ENCODE measurements around the gene PACS2.
"Not testable (repeated sequence)": the region's sequence is repeated elsewhere in the genome, so short reads cannot be mapped to it uniquely, and the experiment has no call there.

The PACS2 gene

DNA sequence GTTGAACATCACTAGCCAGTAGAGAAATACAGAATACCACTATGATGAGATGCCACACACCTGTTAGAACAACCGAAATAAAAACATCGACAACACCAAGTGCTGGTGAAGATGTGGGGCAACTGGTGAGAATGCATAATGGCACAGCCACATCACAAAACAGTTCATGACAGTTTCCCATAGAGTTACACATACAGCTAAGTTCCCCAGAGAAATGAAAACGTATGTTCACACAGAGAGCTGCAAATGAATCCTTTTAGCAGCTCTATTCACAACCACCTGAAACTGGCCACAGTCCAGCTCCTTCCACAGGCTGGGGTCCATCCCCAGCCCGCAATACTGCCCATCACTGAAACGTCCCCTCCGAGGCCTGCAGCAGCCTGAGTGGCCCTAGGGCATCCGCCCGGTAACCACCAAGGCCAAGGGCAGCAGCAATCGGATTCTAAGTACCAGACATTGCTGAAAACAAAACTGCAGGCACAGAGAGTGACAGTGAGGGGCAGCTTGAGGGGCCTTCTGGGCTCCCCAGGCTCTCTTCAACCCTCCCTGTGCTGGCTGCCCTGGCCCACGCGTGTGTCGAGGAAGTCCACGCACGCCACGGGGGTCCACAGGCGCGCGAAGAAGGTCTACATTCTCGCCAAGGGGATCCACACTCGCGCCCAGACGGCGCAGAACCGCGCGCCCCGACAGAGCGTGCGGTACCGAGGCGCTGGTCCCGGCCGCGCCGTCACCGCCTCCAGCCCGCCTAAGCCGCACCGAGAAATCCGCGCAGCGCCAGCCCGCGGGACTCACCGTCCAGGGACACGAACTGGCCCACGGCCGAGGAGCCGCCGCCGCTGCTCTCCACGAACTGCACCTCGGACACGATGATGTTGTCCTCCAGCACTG, 14.7 kb upstream of the PACS2 start:
- ChIA-PET POLR2A (interaction anchor here (0.5 to 1.5 kb wide), 2 partner anchors 14 to 86 kb away, joined by 3 to 19 read pairs; partner anchors contain the start of gene PACS2), CTCF (interaction anchor here (0.7 to 1.8 kb wide), 5 partner anchors 17 to 213 kb away, joined by 3 to 4 read pairs (median 3); no protein-coding TSS in a partner anchor)
- no peak for DNase-seq (ENCODE audit: low read depth, low spot score)
- peak overlapping the region; percentile 89 for H3K4me3 ChIP-seq (ENCODE audit: low read depth, low read length)
- TF ChIP-seq, protein P1, sequence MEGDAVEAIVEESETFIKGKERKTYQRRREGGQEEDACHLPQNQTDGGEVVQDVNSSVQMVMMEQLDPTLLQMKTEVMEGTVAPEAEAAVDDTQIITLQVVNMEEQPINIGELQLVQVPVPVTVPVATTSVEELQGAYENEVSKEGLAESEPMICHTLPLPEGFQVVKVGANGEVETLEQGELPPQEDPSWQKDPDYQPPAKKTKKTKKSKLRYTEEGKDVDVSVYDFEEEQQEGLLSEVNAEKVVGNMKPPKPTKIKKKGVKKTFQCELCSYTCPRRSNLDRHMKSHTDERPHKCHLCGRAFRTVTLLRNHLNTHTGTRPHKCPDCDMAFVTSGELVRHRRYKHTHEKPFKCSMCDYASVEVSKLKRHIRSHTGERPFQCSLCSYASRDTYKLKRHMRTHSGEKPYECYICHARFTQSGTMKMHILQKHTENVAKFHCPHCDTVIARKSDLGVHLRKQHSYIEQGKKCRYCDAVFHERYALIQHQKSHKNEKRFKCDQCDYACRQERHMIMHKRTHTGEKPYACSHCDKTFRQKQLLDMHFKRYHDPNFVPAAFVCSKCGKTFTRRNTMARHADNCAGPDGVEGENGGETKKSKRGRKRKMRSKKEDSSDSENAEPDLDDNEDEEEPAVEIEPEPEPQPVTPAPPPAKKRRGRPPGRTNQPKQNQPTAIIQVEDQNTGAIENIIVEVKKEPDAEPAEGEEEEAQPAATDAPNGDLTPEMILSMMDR (IDR thresholded peaks at IDR 0.05; ENCODE audit: insufficient read depth, low read length, missing control alignments): no peak

DNA sequence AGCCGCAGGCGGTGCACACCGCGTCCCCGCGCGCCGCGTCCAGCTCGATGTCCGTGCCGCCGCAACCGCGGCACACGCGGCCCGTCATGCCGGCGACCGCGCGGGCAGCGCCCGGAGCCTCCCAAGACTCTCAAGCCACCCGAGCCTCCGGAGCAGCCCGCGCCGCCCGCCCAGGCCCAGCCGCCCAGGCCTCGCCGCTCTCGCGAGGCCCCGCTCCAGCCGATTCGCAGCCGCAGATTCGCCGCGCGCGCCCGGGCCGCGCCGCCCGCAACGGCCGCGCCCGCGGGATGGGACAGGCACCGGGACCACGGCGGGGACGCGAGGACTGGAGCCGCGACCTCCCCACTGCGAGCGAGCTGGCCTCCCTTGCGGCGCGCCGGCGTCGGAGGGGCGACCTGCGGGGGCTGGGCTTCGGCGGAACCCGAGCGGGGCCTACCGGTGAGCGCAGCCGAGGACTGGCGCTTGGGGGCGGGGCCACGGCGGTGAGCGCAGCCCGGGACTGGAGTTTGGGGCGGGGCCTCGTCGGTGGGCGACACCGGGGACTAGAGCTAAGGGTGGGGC, 13.9 kb upstream of the PACS2 start, which contains the start of gene BRF1:
TSS of gene BRF1 (minus strand) at position 460 of the 561 bp plus-strand sequence. CDS start at position 88, 372 bp downstream.
- TF ChIP-seq, protein P1 (IDR thresholded peaks at IDR 0.05; ENCODE audit: insufficient read depth, low read length, missing control alignments): no peak
- DNase-seq (ENCODE audit: low read depth, low spot score): no peak
- ChIA-PET CTCF (interaction anchor here (0.7 to 1.8 kb wide), 8 partner anchors 14 to 214 kb away, joined by 3 to 5 read pairs (median 3); partner anchors contain the start of gene PACS2), POLR2A (interaction anchor here (0.7 to 1.5 kb wide), 7 partner anchors 11 to 328 kb away, joined by 3 to 19 read pairs (median 3); partner anchors contain the start of genes BTBD6 and PACS2)
- H3K4me3 ChIP-seq (ENCODE audit: low read depth, low read length): peak within 1 kb of the TSS; percentile 89

DNA sequence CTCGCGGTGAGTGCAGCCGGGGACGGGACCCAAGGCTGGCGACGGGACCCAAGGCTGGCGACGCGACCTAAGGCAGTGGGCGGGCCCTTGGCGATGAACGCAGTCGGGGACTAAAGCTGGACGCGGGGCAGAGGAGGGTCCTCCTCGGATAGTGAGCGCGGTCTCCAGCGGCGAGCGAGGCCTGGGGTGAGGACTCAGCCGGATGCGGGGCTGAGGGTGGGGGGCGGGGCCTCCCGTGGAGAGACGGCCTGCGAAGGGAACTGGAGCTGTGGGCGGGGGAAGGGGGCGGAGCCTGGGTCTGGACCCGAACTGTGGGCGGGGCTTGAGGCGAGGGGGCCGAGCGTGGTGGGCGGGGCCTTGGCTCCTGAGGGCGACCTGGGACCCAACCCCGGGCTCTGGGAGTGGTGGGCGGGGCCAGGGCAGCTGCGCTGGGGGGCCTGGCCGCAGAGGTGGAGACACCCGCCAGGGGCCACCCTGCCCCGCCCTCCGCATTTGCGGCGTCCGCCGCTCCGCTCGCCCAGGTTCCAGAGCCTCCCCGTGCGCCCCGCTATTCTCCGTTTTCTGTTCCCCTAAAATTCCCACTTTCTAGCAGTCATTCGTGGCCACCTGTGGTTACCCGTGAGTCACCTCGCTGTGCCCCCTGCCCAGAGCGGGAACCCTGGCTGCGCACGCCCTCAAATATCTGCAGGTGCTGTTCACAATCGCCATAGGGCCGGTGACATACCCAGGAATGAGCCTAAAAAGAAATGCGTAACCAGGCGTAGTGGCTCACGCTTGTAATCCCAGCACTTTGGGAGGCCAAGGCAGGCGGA, 13.2 kb upstream of the PACS2 start:
- POLR2A ChIA-PET: interaction anchor here (0.7 to 1.5 kb wide), 7 partner anchors 10 to 329 kb away, joined by 3 to 19 read pairs (median 3); partner anchors contain the start of genes BTBD6 and PACS2
- no peak for DNase-seq (ENCODE audit: low read depth, low spot score)
- CTCF ChIA-PET: interaction anchor here (0.7 to 1.8 kb wide), 8 partner anchors 13 to 214 kb away, joined by 3 to 5 read pairs (median 3); partner anchors contain the start of gene PACS2
- TF ChIP-seq, protein P1 (IDR thresholded peaks at IDR 0.05; ENCODE audit: insufficient read depth, low read length, missing control alignments): no peak
- H3K4me3 ChIP-seq (ENCODE audit: low read depth, low read length): peak overlapping the region; percentile 89

DNA sequence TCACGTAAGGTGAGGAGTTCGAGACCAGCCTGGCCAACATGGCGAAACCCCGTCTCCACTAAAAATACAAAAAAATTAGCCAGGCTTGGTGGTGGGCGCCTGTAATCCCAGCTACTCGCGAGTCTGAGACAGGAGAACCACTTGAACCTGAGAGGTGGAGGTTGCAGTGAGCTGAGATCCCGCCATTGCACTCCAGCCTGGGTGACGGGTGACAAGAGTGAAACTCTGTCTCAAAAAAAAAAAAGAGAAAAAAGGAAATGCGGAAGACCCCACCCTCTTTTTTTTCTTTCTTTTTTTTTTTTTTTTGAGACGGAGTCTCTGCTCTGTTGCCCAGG, 12.7 kb upstream of the PACS2 start:
- CTCF ChIA-PET; POLR2A ChIA-PET; DNase-seq (ENCODE audit: low read depth, low spot score); H3K4me3 ChIP-seq (ENCODE audit: low read depth, low read length): not testable (repeated sequence)

DNA sequence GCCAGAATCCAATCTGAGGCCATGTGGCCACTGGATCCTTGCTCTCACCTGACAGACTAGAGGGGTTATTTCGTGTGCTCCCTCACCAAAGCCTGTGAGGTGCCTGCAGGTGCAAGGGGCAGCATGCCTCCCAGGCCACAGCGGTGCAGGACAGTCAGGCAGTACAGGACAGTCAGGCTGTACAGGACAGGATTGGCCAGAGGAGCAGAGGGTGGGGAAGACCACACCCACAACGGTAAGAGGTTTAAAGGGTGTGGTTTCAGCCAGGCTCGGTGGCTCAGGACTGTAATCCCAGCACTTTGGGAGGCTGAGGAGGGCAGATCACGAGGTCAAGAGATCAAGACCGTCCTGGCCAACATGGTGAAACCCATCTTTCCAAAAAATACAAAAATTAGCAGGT, 10.6 kb upstream of the PACS2 start:
- CTCF ChIA-PET: no interaction called here
- DNase-seq (ENCODE audit: low read depth, low spot score): no peak

DNA sequence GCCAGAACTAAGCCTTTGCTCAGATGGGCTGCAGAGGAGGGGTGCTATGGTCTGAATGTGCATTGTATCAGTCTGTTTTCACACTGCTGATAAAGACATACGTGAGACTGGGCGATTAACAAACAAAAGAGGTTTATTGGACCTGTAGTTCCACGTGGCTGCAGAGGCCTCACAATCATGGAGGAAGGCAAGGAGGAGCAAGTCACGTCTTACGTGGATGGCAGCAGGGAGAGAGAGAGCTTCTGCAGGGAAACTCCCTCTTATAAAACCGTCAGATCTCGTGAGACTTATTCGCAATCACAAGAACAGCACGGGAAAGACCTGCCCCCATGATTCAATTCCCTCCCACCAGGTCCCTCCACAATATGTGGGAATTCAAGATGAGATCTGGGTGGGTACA, 10.0 kb upstream of the PACS2 start:
- TF ChIP-seq, protein P1 (IDR thresholded peaks at IDR 0.05; ENCODE audit: insufficient read depth, low read length, missing control alignments): no peak
- DNase-seq (ENCODE audit: low read depth, low spot score): no peak
- no peak overlapping the region for H3K4me3 ChIP-seq (ENCODE audit: low read depth, low read length)
- ChIA-PET POLR2A (no interaction called here), CTCF (no interaction called here)

More for the DNA sequence above, 10.6 kb upstream of the PACS2 start:
- TF ChIP-seq, protein P1 (IDR thresholded peaks at IDR 0.05; ENCODE audit: insufficient read depth, low read length, missing control alignments): no peak
- POLR2A ChIA-PET: no interaction called here
- H3K4me3 ChIP-seq (ENCODE audit: low read depth, low read length): no peak overlapping the region
